WTC11 (cell line): Measurements from ENCODE around the gene ITFG1.

Source experiments
- IRF1 ChIP-seq: sonication (generic); formaldehyde crosslinking; IDR thresholded peaks from 2 replicates; pipeline ENCODE4 v1.8.0; 2023; ENCODE audit warnings: missing genetic modification reagents
- TF ChIP-seq, protein P1 (sequence below): fragments of 200-600 bp; IDR thresholded peaks from 2 replicates; pipeline ENCODE4 v1.8.0; 2022; ENCODE audit warnings: antibody characterized with exemption

- no peak for TF ChIP-seq IRF1 (CRISPR knock-in tag)
- TF ChIP-seq, protein P1, sequence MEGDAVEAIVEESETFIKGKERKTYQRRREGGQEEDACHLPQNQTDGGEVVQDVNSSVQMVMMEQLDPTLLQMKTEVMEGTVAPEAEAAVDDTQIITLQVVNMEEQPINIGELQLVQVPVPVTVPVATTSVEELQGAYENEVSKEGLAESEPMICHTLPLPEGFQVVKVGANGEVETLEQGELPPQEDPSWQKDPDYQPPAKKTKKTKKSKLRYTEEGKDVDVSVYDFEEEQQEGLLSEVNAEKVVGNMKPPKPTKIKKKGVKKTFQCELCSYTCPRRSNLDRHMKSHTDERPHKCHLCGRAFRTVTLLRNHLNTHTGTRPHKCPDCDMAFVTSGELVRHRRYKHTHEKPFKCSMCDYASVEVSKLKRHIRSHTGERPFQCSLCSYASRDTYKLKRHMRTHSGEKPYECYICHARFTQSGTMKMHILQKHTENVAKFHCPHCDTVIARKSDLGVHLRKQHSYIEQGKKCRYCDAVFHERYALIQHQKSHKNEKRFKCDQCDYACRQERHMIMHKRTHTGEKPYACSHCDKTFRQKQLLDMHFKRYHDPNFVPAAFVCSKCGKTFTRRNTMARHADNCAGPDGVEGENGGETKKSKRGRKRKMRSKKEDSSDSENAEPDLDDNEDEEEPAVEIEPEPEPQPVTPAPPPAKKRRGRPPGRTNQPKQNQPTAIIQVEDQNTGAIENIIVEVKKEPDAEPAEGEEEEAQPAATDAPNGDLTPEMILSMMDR, result no peak
Observed at GRCh38 chr16:47416869-47417268, 44.0 kb downstream of the ITFG1 start.
